ENCODE measurements around the gene HM13.
"Not testable (repeated sequence)": the region's sequence is repeated elsewhere in the genome, so short reads cannot be mapped to it uniquely, and the experiment has no call there.

Gene HM13

DNA sequence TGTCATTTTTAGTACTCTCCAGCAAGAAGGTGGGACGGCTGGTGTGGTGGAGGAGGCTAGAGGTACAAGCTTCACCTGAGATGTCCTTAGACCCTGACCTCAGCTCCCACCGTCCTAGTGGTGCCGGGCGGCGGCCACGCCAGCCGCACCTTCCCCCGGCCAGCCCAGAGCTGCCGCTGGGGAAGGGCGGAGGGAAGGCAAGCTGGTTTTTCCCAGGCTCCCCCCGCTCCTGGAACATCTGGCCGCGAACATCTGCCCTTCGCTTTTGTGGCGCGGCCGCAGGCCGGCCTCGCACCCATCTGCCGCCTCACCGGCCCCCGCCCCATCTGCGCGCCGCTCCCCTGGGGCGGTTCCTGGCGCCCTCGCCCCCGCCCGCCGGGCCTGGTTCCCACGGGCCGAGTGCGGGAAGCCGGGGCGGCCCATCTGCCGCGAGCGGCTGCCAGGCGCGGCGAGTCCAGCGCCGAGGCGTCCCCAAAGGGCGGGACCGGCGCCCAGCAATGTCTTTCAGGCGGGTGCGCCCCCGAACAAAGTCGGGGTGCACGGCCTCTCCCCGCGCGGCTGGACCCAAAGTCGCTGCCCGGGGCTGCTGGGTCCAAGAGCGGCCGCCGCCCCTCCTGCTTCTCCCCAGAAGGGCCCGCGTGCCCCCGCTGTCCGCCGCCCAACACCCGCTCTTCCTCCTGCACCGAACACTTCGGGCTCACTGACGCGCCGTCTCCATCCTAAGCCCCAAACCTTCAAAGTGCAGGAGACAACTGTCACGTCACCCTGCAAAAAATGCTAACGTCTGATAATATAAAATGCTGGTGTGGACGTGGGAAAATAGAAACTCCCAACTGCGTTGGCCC is 73.5 kb downstream of the HM13 start:
- DNase-seq (ENCODE audit: low read depth in 1 of 2, low spot score in 1 of 2), result no peak

DNA sequence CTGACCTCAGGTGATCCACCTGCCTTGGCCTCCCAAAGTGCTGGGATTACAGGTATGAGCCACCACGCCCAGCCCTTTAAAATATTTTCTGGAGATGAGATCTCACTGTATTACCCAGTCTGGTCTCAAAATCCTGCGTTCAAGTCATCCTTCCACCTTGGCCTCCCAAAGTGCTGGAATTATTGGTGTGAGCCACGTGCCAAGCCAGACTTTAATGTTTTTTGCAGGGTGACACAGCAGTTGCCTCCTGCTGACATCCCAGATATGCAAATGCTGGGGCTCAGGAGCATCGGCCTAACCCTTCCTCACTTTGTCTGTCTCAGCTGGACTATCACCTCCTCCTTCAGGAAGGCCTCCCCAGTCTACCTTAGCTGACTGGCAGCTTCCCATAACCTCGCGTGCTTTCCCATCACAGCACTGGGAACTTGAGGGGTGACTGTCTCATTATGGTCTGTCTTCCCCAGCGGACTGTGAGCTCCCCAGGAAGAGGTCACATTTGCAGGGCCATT is 76.5 kb downstream of the HM13 start:
- DNase-seq (ENCODE audit: low read depth in 1 of 2, low spot score in 1 of 2), result no peak

DNA sequence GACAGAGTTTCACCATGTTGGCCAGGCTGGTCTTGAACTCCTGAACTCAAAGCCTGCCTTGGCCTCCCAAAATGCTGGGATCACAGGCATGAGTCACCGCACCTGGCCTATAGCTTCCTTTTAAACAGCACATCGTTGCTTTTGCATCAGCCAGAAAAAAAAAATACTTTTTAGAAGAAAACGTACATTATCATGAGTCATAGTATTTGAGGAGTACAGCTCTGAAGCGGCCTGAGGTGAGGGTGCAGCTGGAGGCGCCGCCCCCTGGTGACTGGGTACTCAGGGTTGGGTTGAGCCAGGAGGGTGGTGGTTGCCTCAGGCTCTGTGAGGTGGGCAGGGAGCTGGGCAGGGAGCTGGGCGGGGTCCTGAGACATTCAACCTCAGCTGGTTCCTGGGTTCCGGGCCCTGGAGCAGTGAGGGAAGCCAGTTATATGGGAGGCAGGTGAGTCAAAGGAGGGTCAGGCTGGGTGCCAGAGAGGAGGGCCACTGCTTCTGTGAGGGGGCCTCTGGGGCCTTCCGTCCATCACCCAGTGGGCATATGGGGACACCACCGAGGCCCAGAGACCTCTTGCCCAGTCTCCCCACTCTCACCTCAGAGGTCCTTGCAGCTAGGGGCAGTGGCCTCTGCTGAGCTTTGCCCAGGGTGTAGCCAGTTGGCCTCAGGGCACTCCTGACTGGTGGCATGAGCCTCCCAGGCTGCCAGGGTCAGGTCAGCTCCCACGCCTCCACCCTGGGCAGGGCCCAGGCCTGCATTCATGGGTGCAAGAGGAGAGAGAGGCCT is 79.2 kb downstream of the HM13 start:
- no peak for DNase-seq (ENCODE audit: low read depth in 1 of 2, low spot score in 1 of 2)

DNA sequence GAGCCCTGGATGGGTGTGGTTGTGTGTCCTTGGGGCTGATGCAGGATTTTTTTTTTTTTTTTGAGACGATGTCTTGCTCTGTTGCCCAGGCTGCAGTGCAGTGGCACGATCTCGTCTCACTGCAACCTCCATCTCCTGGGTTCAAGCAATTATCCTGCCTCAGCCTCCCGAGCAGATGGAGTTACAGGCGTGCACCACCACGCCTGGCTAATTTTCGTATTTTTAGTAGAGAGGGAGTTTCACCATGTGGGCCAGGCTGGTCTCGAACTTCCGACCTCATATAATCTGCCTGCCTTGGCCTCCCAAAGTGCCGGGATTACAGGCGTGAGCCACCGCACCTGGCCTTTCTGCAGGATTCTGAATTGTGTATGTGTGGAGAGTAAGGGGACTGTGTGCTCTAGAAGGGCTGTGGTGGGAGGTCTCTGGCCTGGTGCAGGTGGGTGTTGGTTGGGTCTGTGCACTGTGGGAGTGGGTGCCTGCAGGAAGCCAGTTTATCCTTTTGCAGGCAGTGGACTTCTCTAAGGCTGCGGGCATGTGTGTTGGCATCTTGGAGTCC is 79.8 kb downstream of the HM13 start:
- no peak for DNase-seq (ENCODE audit: low read depth in 1 of 2, low spot score in 1 of 2)

DNA sequence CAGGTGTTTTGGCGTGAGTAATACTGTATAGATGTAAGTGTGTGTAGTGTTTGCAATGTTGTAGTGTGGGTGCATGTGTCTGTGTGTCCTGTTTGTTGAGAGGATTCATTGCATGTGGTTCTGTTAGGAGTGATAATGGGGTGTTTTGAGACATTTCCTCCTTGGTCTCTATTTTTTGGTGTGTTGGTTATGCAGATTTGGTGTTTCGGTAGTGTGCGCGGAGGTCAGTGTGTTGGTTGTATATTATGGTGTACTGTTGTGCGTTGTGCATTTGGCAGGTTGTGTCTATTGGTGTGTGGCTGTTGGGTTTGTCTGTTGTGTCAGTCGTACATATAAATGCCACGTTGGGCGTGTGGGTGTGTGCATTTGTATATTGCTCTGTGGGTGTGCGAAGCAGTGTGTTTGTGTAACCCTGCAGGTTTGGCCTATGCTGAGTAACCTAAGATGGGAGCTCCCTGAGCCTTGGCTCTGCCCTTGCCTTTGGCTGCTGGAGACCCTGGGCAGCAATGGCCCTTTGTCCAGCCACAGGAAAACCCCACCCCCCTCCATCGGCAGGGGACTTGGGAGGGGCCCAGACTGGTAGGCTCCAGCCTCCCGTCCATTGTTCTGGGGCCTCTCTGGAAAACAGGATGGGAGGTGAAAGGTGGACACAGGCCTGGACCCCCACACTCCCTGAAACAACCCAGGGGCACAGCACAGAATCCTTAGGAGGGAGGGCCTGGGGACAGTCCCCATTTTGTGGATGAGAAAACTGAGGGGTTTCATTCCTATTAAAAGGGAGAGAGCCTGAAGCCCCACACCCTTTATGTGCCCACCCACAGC is 80.5 kb downstream of the HM13 start:
- no peak for DNase-seq (ENCODE audit: low read depth in 1 of 2, low spot score in 1 of 2)

DNA sequence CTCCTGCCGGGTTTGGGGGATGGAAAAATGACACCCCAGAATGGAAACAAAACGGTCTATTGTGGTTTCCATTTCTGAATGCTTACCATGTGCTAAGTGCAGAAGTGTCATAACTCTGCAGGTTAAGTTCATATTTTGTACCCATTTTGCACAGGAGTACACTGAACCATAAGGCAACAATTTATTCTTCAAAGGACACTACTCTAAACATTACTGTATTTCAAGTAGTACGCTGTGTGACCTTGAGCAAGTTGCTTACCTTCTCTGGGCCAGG is 81.1 kb downstream of the HM13 start:
- no peak for DNase-seq (ENCODE audit: low read depth in 1 of 2, low spot score in 1 of 2)

DNA sequence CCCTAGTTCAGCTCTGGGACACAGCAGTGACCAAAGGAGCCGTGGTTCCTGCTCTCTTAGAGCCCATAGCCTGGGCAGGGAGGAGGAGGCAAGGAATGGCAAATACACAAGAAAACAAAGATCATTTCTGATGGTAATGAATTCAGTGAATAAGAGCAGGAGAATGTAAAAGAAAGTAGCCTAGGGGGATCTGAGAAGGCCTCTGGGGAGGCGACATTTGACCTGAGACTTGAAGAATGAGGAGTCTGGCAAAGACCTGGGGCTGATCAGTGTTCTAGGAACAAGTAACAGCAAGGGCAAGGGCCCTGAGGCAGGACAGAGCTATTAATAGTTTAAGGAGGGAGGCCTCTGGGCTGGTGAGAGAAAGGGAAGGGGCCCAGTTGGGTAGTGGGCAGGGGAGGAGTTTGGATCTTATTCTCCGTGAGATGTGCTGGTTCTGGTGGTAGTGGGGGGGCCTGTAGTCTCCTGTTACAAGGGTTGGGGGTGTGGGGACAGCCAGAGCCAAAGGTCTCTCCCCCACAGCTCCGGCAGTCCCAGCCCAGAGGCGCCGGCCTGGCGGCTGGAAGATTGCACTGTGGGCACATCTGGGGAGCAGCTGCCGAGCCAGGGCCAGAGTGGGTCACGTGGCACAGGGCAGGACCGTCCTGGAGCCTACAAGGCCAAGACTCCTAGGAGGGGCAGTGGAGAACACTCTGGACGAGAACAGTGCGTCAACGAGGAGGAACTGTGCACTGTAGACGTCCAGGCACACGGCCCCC is 81.6 kb downstream of the HM13 start:
- no peak for DNase-seq (ENCODE audit: low read depth in 1 of 2, low spot score in 1 of 2)

DNA sequence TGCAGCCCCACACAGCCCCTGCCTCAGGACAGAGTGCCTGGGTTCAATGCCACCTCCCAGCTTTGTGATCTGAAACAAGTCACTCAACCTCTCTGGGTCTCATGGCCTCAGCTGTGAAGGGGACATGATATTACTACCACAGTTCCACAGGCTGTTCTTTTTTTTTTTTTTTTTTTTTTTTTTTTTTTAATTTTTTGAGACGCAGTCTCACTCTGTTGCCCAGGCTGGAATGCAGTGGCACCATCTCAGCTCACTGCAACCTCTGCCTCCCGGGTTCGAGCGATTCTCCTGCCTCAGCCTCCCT is 82.1 kb downstream of the HM13 start:
- DNase-seq (ENCODE audit: low read depth in 1 of 2, low spot score in 1 of 2), result not testable (repeated sequence)

DNA sequence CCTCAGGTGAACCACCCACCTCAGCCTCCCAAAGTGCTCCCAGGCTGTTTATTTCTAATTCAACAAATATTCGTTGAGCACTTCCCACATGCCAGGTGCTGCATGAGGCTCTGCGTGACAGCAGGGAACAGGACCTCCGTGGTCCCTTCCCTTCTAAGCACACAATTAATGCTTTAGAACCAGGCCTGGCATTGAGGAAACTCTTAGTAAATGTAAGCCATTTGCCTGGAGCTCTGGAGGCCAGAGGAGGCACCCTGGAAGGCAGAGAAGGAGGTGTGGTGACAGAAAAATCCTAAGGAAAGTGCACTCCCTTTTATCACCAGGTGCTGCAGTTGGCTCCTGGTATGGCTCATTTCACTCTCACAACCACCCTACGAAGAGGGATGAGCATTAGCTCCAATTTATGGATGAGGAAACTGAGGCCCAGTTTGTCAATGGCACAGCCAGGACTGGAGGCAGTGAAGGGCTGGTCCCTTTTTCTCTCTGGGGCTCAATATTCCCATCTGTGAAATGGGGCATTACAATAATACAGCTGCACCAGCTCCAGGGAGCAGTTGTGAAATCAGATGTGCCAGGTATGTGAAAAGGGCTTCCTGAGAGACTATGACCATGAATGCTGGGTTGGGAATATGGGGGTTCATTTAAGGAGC is 82.7 kb downstream of the HM13 start:
- DNase-seq (ENCODE audit: low read depth in 1 of 2, low spot score in 1 of 2), result no peak

DNA sequence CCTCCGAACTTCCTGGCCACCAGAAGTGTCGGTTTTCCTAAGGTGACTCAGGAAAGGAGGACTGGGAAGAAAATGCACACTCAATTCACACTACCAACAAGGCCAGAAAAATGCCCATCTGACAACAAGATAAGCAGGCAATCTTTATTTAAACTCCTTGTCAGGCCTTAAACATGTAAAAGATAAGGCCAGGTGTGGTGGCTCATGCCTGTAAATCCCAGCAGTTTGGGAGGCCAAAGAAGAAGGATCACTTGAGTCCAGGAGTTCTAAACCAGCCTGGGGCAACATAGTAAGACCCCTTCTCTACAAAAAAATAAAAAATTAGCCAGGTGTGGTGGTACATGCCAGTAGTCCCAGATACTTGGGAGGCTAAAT is 83.2 kb downstream of the HM13 start:
- DNase-seq (ENCODE audit: low read depth in 1 of 2, low spot score in 1 of 2), result no peak

DNA sequence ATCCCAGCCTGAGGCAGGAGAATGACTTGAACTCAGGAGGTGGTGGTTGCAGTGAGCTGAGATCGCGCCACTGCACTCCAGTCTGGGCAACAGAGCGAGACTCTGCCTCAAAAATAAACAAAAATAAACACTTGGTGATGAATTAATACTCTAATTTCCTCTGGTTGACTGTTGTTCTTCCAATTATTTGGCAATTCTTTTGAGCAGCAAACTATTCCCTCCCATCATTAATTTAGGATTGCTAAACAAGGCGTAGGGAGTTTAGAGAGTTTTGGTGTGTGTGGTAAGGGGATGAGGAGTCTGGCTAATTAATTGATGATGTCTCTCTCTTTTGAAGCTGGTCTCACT is 88.2 kb downstream of the HM13 start:
- no peak for DNase-seq (ENCODE audit: low read depth in 1 of 2, low spot score in 1 of 2)

DNA sequence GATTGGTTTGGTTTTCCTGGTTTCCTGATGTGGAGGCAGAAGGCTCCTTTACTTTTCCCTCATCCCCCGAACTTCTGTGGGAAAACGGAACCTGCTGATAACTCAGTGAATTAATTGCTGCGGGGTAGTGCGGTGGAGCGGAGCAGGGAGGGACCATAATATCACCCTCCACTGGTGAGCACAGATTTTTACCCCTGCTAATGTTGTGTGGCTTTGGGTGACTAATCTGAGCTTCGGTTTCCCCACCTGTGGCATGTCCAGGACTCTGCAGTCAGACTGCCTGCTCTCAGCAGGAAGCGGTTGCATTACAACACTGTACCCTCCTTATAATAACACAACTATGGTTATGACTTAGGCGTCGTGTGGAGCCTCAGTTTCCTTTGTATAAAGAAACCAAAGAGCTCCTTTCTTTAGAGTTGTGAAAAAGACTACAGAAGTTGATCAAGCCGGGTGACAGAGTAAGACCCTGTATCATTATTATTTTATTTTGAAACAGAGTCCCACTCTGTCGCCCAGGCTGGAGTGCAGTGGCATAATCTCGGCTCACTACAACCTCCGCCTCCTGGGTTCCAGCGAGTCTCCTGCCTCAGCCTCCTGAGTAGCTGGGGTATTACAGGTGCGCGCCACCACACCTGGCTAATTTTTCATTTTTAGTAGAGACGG is 88.7 kb downstream of the HM13 start:
- peak in 1 of 2 donors; percentile 36 for DNase-seq (ENCODE audit: low read depth in 1 of 2, low spot score in 1 of 2)

DNA sequence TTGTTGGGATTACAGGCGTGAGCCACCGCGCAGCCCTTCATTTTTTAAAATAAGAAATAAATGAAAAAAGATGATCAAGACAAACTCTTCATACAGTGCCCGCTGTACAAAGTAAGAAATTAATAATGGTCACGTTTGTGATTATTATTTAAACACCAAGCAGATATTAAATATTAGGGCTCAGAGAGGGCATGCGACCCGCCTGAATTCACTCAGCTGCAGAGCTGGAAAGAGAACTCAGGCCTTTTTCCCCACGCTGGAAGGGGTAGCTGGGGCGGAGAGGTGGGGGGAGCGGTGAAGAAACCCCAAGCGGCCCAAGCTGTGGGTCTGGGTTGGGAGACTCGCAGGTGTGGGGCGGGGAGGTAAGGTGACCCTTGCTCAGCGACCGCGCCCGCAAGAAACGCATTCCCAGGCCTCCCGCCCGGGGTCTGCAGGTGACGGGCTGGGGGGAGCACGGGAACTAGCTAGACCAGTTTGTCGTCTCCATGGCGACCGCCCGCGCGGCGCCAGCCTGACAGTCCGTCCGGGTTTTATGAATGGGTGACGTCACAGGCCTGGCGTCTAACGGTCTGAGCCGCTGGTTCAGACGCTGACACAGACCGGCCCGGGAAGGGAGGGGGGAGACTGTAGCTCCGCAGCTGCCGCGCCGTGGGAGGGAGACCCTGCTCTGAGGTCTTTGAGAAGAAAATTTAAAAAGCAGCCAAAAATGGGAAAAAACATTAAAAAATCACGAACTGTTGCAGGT is 89.8 kb downstream of the HM13 start:
- peak; percentile 54 to 57 for DNase-seq (ENCODE audit: low read depth in 1 of 2, low spot score in 1 of 2)

DNA sequence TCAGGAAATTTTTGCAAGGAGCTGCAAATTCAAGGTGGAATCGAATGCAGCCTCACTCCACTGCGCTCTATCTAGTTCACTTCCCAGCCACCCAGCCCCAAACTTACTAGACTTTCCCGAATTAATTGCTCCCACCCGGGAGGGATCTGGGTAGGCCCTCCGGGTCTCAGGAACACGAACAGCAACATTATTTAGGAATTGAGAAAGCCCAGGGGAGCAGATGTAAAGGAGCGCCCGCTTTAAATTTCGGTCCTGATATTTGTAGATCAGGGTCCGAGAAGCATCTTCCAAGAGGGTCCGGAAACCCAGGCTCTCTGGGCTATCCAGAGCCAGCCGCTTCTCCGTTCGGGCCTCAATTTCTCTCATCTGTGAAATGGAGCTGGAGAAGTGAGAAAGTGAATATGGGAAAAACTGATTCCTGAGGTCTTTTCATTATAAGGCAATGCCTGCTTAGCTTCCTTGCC is 90.4 kb downstream of the HM13 start:
- DNase-seq (ENCODE audit: low read depth in 1 of 2, low spot score in 1 of 2), result no peak

DNA sequence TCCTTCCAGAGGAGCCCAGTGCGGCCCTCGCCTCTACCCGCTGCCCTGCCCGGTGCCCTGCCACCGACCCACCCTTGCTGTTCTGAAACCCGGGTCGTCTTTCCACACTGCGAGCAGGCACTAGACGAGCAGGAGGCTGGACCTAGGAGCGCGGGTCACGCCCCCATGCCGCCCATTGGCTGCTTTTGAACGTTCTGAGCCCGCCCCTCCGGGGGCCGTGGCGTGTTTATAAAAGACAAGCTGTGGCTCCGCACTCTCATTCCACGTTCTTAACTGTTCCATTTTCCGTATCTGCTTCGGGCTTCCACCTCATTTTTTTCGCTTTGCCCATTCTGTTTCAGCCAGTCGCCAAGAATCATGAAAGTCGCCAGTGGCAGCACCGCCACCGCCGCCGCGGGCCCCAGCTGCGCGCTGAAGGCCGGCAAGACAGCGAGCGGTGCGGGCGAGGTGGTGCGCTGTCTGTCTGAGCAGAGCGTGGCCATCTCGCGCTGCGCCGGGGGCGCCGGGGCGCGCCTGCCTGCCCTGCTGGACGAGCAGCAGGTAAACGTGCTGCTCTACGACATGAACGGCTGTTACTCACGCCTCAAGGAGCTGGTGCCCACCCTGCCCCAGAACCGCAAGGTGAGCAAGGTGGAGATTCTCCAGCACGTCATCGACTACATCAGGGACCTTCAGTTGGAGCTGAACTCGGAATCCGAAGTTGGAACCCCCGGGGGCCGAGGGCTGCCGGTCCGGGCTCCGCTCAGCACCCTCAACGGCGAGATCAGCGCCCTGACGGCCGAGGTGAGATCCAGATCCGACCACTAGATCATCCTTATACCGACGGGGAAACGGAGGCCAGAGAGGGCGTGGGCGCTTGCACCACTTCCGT is 91.0 kb downstream of the HM13 start, which contains the start of gene ID1:
TSS of gene ID1 (plus strand) at position 259 of the 871 bp plus-strand sequence. CDS start at position 358, 99 bp downstream.
- DNase-seq (ENCODE audit: low read depth in 1 of 2, low spot score in 1 of 2), result peak; percentile 74

DNA sequence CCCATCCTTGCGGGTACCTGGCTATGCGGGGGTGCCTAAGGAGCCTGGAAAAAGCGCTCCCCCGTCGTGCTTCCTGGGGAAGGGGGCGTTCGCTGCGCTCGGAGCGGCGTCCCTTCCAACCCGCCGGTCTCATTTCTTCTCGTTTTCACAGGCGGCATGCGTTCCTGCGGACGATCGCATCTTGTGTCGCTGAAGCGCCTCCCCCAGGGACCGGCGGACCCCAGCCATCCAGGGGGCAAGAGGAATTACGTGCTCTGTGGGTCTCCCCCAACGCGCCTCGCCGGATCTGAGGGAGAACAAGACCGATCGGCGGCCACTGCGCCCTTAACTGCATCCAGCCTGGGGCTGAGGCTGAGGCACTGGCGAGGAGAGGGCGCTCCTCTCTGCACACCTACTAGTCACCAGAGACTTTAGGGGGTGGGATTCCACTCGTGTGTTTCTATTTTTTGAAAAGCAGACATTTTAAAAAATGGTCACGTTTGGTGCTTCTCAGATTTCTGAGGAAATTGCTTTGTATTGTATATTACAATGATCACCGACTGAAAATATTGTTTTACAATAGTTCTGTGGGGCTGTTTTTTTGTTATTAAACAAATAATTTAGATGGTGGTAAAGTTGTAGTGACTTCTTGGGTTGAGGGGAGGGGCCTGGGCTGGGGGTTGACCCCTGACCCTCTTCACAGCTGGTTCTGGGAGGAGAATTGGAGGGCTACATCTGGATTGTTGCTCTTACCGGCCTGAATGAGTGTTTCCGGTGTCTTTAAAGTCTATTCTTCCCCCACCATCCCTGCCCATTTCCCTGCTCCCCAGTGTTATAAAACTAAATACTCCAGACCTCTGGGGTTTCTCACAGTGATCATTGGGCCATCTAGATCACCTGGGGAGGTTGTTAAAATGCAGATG is 91.9 kb downstream of the HM13 start:
- DNase-seq (ENCODE audit: low read depth in 1 of 2, low spot score in 1 of 2), result no peak
